Glutamatergic neuron (in vitro differentiated cells): Measurements from ENCODE around the gene TAGLN. TPM values are rescaled to one million over a fixed set of nuclear protein-coding genes. Genes with fewer than 3 reads are reported as not detected.

Source experiments
- DNase-seq: peaks from one replicate; pipeline ENCODE4 v3.0.0; 2022
- H3K27ac Mint-ChIP-seq: one replicate; pipeline ENCODE4 v1.8.0; 2020; ENCODE audit warnings: mild to moderate bottlenecking, mixed read lengths, inconsistent platforms; ENCODE audit not compliant: unreplicated experiment
- H3K27me3 Mint-ChIP-seq: one replicate; pipeline ENCODE4 v1.8.0; 2020; ENCODE audit warnings: mild to moderate bottlenecking, moderate library complexity, mixed read lengths, inconsistent platforms; ENCODE audit not compliant: unreplicated experiment
- H3K36me3 Mint-ChIP-seq: one replicate; pipeline ENCODE4 v1.8.0; 2020; ENCODE audit warnings: mild to moderate bottlenecking, mixed read lengths, inconsistent platforms; ENCODE audit not compliant: unreplicated experiment
- H3K4me1 Mint-ChIP-seq: one replicate; pipeline ENCODE4 v1.8.0; 2020; ENCODE audit warnings: mild to moderate bottlenecking, low read depth, mixed read lengths, inconsistent platforms; ENCODE audit not compliant: unreplicated experiment
- H3K4me3 Mint-ChIP-seq: one replicate; pipeline ENCODE4 v1.8.0; 2020; ENCODE audit warnings: mild to moderate bottlenecking, mixed read lengths, inconsistent platforms; ENCODE audit not compliant: unreplicated experiment
- H3K9me3 Mint-ChIP-seq: one replicate; pipeline ENCODE4 v1.8.0; 2020; ENCODE audit warnings: mild to moderate bottlenecking, moderate library complexity, mixed read lengths, inconsistent platforms; ENCODE audit not compliant: unreplicated experiment
- CTCF ChIP-seq: fragments of 200-600 bp; sonication (generic); IDR thresholded peaks from one replicate; pipeline ENCODE4 v1.5.0; 2021; ENCODE audit not compliant: partially characterized antibody, unreplicated experiment
- total RNA-seq: library from RNA; stranded (reverse); fragmentation: NEBNext Ultra II Directional; extraction: Animal tissue kit (Norgen Biotek cat#: 25700); gene quantifications from one replicate; pipeline ENCODE4 v1.2.1, GENCODE V29; 2021; ENCODE audit not compliant: unreplicated experiment

Gene TAGLN
- total RNA-seq, 1 donor from 2014 or later = 6.1 TPM

DNA sequence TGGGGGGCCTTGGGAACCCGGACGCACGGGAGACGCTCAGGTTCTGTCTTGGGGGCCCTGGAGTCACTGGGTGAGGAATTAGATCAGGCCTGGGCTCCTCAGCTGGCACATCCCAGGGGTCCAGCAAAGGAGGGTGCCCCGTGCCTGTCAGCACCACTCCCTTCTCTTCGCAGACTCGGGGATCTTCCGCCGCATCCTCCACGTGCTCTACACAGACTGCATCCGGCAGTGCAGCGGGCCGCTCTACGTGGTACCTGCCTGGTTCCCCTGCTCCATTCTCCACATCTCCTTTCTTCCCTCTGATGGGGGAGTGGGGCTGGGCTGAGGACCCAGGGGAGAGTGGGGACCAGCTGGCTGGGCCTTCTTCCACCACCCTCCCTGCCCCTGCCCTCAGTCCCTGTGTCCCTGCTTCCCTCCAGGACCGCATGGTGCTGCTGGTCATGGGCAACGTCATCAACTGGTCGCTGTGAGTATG, 6.7 kb upstream of the TAGLN start:
- H3K4me3 Mint-ChIP-seq = no peak overlapping the region

GRCh38 chr11:117193130-117194020, 5.8 kb upstream of the TAGLN start:
- DNase-seq = no peak
- Mint-ChIP-seq H3K27me3 (peaks cover 6% of the 10 kb centered on the region), H3K36me3 (no peaks in the 10 kb centered on the region), H3K9me3 (no peaks in the 10 kb centered on the region), H3K4me1 (no peaks in the 10 kb centered on the region), H3K27ac (no peak overlapping the region), H3K4me3 (no peak overlapping the region)
- no peak for TF ChIP-seq CTCF

More for the DNA sequence above, 6.7 kb upstream of the TAGLN start:
- H3K27ac Mint-ChIP-seq = no peak overlapping the region
- H3K9me3 Mint-ChIP-seq = no peaks in the 10 kb centered on the region
- H3K27me3 Mint-ChIP-seq = peaks cover 2% of the 10 kb centered on the region
- H3K4me1 Mint-ChIP-seq = no peaks in the 10 kb centered on the region
- DNase-seq = no peak
- TF ChIP-seq CTCF = no peak
- H3K36me3 Mint-ChIP-seq = no peaks in the 10 kb centered on the region

DNA sequence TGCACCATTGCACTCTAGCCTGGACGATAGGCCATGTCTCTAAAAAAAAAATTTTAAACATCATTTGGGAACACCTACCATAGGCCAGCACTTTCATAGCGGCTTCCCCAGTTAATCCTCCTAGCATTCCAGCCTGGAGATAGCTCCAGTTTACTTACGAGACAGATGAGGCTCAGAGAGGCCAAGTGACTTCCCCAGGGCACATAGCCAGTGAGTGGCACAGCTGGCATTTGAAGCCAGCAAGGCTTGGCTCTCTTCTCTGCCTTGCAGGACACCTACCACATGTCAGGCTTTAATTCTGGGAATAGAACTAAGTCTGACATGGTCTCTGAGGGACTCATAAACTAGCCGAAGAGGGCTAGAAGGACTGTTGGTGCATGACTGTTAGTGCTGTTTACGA, 4.9 kb upstream of the TAGLN start:
- Mint-ChIP-seq H3K27ac (no peak overlapping the region), H3K4me1 (no peaks in the 10 kb centered on the region), H3K4me3 (no peak overlapping the region), H3K36me3 (no peaks in the 10 kb centered on the region), H3K27me3 (peaks cover 6% of the 10 kb centered on the region), H3K9me3 (no peaks in the 10 kb centered on the region)
- DNase-seq = no peak
- no peak for TF ChIP-seq CTCF

DNA sequence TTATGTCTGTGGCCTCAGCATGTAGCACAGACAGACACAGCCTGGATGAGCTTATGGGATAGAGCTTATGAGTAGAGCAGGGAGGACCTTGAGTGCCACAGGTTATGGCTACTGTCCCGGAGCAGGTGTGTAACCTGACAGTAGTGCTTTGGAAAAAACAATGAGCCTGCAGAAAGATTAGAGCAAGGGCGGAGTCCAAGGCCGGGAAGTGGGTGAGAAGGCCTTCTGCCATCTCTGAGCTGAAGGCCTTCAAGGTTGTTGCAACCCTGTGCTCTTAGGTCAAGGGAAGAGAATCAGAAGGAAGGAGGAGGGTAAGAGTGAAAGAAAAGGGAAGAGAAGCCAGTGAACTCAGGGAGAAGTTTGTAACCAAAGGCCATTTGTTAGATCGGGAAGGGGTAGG, 3.9 kb upstream of the TAGLN start:
- no peak overlapping the region for H3K27ac Mint-ChIP-seq
- no peak for DNase-seq
- H3K27me3 Mint-ChIP-seq = peaks cover 6% of the 10 kb centered on the region
- H3K9me3 Mint-ChIP-seq = no peaks in the 10 kb centered on the region
- H3K36me3 Mint-ChIP-seq = no peaks in the 10 kb centered on the region
- no peak overlapping the region for H3K4me3 Mint-ChIP-seq
- no peak for TF ChIP-seq CTCF
- H3K4me1 Mint-ChIP-seq = peaks cover 1% of the 10 kb centered on the region

DNA sequence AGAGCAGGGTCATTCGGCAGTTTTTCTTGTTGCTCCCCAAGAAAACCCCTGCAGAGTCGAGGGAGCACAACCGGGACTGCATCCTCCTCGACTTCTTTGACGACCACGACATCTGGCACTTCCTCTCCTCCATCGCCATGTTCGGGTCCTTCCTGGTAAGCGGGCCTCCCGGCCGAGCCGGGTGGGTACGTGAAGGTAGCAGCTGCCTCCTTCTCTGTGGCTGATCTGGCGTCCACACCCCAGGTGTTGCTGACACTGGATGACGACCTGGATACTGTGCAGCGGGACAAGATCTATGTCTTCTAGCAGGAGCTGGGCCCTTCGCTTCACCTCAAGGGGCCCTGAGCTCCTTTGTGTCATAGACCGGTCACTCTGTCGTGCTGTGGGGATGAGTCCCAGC, 3.4 kb upstream of the TAGLN start:
- no peak for TF ChIP-seq CTCF
- Mint-ChIP-seq H3K36me3 (no peaks in the 10 kb centered on the region), H3K9me3 (no peaks in the 10 kb centered on the region), H3K4me3 (no peak overlapping the region), H3K27ac (no peak overlapping the region), H3K4me1 (peaks cover 4% of the 10 kb centered on the region), H3K27me3 (peaks cover 6% of the 10 kb centered on the region)
- DNase-seq = no peak
